Activated T-cell treated with anti-CD3 and anti-CD28 coated beads, Interleukin-2, amount 50 U/mL, for 48 hours (primary cell): ENCODE data around the gene PDCD5.
"Not testable (repeated sequence)": the region's sequence is repeated elsewhere in the genome, so short reads cannot be mapped to it uniquely, and the experiment has no call there.

Experiments
- DNase-seq, 2 experiments: peaks; one replicate each; pipeline ENCODE4 v3.0.0-alpha.2; 2020

The PDCD5 gene, protein sequence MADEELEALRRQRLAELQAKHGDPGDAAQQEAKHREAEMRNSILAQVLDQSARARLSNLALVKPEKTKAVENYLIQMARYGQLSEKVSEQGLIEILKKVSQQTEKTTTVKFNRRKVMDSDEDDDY

DNA sequence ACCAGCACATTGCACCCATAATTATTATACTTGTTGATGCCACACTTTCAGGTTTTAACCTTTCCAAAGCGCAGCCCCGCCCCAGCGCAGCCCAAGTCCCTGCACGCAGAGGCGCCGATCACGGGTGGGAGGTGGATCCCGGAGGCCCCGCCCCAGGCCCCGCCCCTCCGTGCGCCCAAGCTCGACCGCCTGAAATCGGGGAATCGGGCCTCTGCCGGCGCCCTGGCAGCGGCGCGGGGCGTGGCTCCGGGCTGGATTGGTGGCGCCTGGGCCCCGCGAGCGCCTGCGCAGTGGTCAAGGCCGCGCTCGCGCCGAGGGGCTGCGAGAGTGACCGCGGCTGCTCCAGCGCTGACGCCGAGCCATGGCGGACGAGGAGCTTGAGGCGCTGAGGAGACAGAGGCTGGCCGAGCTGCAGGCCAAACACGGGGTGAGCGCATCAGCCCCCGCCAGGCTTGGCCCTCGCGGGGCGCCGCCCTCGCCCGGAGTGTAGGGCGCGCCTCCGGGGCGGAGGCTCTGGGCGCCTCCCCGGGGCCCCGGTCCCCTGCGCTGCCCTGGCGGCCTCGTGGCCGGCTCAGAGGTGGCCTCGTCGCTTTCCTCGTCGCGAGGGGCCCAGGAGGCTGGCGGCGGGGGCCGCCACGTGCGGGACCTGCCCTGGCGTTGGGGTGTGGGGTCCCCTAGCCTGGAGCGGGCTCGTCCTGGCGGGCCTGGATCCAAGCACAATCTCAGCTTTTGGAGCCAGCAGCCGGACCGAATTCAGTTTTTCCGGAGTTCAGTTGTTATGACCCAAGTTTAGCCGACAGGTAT lies at the start of gene PDCD5:
Gene PDCD5 (plus strand): TSS at position 290 of the 804 bp plus-strand sequence. CDS start 72 bp downstream, at position 362.
- peak; percentile 98 for DNase-seq

DNA sequence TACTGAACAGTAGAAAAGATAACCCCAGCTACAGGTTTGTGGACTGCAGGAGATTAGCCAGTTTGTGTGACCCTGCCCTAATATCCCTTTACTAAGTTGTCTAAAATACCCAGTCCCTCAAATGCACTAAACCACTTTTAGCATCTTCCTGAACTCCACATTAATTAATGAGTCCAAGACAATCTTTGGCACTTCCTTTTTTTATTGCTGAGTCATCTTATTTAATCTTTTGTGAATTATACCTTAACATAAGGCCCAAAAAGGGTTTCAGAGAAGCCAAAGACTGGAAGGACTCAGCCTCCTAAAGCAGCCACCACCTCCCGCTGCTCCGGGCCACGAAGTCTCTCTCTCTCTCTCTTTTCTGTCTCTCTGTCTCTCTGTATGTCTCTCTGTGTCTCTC lies 48.8 kb upstream of the PDCD5 start:
- DNase-seq = no peak

DNA sequence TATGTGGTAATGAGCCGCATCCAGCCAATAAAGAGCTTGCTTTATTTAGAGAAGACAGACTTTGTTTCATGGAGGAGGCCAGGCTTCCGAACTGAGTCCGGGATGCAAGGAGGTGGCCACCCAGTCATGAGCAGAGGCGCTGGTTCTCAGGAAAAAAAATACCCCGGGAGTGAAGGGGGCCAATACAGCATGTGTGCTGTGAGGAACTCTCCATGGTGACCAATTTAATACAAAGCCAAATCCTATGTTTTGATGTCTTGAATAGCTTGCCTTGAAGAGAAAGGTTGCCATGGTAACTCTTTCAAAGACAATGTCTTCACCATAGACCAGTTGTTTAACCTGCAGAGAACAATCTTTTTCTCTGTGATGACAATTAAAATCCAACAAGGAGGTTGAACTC lies 43.4 kb upstream of the PDCD5 start:
- no peak for DNase-seq

DNA sequence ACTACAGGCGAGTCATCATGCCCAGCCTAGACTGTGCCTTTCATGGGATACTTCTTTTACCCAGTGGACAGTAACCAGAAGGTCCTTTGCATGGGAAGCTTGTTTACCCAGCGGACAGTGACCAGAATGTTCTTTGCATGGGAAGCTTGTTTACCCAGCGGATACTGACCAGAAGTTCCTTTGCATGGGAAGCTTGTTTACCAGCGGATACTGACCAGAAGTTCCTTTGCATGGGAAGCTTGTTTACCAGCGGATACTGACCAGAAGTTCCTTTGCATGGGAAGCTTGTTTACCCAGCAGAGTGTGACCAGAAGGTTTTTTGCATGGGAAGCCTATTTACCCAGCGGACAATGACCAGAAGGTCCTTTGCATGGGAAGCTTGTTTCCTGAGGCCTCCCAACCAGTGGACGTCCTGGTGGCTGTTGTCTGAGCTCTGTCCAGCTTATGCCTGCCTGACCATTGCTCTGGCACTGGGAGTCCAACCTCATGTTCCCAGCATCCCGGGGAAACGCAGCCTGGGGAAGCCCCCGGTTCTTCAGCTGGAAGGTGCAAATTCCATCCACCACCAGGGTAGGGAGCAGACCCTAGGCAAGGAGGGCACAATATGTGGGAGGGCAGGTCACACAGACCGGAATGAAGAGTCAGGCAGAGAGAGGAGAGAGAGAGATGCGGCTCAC lies 41.6 kb upstream of the PDCD5 start:
- DNase-seq = no peak

DNA sequence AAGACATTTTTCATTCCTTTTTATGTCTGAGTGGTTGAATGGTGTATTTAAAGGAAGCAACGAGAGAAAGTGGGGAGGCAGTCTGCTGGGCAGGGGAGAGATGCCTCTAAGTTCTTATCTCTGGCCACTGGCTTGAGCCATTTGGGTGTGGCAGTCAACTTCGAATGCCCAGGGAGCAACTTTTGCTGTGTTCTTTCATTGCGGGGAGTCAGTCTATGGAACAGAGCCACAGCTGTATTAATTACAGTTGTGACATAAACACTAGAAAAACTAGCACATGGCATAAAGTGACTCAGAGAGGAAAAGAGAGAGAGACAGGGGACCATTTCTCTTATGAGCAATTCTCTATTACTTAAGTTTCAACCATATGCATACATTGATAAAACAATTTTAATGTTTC lies 40.4 kb upstream of the PDCD5 start:
- no peak for DNase-seq

DNA sequence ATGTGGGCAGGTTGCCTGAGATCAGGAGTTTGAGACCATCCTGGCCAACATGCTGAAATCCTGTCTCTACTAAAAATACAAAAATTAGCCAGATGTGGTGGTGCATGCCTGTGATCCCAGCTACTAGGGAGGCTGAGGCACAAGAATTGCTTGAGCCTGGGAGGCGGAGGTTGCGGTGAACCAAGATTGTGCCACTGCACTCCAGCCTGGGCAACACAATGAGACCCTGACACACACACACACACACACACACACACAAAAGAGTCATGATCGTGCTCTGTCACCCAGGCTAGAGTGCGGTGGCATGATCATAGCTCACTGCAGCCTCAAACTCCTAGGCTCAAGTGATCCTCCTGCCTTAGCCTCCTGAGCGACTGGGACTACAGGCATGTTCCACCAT lies 39.6 kb upstream of the PDCD5 start:
- DNase-seq = not testable (repeated sequence)

DNA sequence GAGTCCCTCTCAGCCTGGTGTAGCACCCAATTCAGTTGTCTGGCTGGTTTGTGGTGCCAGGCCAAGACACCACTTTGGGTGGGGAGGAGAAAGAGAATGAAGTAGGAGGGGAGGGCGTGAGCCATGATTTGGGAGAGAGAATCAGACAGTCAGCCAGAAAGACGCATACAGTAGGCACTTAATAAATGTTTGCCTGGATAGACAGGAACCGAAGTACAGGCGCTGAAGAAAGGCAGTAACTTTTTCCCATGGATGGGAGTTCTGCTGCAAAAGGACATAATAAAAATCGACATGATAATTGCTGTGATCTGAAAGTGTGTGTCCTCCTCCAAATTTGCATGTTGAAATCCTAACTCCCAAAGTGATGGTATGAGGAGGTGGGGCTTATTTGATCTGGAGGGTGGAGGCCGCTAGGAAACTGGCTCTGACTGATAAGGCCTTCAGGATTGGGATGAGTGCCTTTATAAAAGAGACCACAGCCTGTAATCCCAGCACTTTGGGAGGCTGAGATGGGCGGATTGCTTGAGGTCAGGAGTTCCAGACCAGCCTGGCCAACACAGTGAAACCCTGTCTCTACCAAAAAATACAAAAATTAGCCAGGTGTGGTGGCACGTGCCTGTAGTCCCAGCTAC lies 38.4 kb upstream of the PDCD5 start:
- no peak for DNase-seq

DNA sequence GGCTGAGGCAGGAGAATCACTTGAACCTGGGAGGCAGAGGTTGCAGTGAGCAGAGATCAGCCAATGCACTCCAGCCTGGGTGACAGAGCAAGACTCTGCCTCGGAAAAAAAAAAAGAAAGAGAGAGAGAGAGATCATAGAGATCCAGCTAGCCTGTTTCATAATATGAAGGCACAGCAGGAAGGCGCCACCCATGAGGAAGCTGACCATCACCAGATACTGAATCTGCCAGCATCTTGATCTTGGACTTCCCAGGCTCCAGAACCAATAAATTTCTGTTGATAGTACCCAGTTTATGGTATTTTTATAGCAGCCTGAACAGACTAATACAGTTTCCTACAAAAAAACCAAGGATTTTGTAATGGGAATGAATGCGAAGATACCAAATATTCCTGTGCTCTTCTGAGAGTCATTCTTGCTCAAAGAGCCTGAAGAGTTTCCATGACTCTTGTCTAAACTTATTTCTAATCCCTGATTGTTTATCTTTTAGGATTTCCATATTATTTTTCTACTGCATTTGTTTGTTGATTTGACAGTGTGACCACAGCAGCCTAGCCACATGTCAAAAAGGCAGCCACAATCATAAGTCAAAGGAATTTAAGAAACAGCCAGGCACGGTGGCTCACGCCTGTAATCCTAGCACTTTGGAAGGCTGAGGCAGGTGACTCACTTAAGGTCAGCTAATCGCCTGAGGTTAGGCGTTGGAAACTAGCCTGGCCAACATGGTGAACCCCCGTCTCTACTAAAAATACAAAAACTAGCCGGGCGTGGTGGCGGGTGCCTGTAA lies 37.7 kb upstream of the PDCD5 start:
- no peak for DNase-seq

DNA sequence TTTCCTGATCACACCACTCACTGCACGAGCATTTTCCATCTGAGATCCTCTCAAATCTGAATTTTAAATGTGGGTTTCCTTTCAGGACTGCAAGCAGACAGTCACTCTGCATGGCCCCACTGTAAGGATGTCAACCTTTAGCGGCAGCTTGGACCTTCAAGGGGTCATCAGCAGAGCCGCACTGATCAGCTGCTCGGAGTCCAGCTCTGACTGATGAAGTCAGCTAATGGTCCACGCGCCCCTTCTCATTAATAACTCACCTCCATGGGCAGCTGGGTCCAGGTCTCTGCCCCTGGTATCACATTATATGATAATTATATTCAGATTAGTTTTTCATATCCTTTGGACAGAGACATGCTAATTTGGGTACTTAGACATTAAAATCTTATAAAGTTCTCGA lies 36.1 kb upstream of the PDCD5 start:
- no peak for DNase-seq

DNA sequence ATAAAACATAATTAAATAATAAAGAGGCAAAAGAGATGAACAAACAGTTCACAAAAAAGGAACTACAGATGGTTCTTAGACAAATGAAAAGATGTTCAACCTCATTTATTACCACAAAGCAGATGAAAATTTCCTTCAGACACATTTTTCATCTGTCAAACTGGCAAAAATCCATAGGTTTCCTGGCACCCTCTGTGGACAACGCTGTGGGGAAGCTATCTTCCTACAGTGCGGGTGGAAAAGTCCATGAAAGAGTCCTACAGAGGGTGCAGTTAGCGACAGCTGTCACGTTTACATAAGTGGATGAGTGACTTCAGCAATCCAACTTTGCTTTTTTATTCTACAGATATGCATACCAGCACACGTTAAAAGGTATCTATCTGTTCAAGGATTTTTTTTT lies 30.3 kb upstream of the PDCD5 start:
- no peak for DNase-seq

DNA sequence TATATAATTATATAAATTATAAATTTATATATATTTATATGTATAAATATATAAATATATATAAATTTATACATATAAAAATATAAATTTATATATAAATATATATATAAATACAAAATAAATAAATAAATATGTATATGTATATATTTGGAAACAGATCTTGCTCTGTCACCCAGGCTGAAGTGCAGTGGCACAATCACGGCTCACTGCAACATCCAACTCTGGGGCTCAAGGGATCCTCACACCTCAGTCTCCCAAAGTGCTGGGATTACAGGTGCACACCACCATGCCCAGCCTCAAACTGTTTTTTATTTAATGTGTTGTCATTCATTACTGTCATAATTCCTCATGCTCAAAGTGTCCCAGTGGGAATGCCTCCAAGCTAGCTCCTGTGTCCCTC lies 25.2 kb upstream of the PDCD5 start:
- no peak for DNase-seq

DNA sequence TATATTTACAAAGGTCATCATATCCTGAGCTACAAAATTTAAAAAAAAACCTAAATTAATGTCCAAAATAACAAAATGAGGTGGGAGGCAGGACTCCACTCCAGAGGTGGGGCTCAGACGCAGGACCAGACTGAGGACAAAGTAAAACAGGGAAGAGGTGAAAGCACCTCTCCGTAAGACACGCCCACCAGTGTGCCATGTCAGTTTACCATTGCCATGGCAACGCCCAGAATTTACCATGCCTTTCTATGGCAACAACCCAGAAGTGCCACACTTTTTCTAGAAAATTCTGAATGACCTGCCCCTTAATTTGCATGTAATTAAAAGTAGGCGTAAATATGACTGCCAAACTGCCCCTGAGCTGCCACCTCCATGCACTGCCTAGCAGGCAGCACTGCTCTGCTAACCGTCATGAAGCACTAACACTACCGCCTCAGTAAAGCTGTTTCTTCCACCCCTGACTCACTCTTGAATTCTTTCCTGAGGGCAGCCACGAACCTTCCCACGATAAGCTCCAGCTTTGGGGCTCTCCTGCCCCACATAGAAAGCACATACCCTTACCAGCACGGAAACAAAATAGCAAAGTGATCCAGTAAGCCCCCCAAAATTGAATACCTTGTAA lies 22.3 kb upstream of the PDCD5 start:
- DNase-seq = no peak

DNA sequence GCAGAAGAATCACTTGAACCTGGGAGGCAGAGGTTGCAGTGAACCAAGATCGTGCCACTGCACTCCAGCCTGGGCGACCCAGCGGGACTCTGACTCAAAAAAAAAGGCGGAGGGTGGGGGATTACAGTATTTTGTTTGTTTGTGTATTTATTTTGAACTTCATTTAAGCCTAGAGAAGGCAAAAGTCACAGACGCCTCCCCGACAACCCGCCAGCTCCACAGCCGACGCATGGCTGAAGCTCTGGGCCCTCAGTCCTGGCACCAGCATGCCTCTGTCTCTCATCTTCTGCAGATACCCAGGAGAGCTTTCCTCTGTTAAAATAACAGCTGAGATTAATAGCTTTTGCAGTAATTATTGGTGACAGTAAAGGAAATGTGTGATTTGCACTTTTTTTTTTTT lies 17.2 kb upstream of the PDCD5 start:
- no peak for DNase-seq

DNA sequence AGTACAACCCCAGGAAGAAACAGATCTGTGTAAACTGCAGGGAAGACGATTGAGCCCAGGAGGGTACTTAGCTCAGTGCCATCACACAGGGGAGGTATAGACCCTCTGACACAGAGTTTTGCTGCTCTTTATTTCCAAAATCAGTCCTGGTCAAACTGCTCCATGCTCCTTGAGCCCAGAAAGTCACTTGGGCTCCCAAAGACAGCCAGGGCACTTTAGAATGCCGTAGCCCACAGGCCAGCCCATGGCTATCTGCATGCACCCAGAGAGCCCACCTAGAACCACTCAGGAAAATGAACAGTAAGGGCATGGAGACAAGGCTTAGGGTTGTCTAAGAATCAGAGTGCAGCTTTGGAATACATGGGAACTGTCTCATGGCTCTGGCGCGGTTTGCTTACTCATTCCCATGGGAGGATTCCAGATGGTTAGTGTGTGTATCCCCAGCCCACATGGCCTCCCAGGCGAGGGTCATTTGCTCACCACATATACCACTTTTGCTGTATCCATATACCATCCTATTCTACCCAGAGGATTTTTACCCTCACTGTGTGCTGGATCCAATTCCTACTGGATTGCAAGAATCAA lies 14.7 kb upstream of the PDCD5 start:
- no peak for DNase-seq

DNA sequence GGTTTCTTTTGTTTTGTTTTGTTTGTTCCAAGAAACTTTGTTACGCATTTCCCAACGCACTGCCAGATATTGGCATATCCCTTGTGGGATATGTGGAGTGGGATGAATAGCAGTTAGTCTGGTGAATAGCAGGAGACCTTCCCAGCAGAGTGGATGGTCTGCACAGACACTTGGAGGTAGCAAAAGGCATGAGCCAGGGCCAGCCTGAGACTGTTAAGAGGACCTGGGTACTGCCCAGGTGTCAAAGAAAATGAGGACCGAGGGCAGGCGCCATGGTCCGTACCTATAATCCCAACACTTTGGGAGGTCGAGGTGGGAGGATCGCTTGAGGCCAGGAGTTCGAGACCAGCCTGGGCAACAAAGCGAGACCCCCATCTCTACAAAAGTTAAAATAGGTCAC lies 13.5 kb upstream of the PDCD5 start:
- DNase-seq = no peak

DNA sequence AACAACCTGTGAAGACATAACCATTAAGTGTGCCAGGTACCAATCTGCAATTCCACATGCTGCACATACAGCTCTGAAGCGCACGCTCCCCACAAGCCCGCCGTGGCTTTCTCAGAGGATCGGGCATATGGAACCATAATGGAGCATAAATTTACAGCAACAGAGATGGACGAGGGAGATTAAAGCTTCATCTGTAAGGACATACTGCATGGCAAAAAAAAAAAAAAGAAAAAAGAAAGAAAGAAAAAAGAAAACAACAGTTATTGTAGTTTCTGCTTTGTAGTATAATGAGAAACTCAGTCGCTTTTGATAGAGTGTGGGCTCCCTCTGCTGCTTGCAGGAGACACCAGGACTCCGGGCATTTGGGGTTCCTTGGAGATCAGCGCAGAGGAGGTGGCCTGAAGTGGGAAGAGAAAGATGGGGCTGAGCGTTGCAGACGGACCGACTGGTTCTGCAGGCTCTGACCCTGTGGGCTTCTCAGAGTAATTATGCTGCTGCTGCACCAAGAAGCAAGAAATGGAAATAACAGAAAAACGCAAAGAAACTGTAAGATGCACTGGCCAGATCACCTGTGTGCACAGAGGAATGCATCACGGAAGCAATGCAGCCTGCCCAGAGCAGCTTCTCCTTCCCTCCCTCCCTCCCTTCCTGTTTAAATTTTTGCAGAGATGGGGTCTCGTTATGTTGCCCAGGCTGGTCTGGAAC lies 10.8 kb upstream of the PDCD5 start:
- peak; percentile 46 to 47 for DNase-seq

DNA sequence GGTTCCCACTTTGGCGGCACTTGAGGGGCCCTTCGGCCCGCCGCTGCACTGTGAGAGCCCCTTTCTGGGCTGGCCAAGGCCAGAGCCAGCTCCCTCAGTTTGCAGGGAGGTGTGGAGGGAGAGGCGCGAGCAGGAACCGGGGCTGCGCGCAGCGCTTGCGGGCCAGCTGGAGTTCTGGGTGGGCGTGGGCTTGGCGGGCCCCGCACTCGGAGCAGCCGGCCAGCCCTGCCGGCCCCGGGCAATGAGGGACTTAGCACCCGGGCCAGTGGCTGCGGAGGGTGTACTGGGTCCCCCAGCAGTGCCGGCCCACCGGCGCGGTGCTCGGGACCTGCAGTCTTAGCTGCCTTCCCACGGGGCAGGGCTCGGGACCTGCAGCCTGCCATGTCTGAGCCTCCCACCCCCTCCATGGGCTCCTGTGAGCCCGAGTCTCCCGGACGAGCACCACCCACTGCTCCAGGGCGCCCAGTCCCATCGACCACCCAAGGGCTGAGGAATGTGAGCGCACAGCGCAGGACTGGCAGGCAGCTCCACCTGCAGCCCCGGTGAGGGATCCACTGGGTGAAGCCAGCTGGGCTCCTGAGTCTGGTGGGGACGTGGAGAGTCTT lies 9.4 kb upstream of the PDCD5 start:
- not testable (repeated sequence) for DNase-seq

DNA sequence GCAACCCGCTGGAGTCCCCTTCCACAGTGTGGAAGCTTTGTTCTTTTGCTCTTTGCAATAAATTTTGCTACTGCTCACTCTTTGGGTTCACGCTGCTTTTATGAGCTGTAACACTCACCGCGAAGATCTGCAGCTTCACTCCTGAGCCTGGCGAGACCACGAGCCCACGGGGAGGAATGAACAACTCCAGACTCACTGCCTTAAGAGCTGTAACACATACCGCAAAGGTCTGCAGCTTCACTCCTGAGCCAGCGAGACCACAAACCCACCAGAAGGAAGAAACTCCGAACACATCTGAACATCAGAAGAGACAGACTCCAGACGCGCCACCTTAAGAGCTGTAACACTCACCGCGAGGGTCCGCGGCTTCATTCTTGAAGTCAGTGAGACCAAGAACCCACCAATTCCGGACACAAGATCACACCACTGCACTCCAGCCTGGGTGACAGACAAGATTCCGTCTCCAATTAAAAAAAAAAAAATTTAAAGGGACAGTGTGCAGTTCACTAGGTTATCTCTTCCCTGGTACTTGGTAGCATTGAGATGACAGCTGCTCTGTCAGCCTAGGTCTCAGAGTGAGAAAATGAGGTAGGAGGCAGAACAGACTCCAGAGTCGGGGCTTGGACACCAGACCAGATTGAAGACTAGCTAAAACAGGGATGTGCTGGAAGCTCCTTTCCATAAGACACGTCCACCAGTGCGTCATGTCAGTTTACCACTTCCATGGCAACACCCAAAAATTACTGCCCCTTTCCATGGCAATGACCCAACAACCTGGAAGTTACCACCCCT lies 8.1 kb upstream of the PDCD5 start:
- DNase-seq = peak; percentile 36 to 43

DNA sequence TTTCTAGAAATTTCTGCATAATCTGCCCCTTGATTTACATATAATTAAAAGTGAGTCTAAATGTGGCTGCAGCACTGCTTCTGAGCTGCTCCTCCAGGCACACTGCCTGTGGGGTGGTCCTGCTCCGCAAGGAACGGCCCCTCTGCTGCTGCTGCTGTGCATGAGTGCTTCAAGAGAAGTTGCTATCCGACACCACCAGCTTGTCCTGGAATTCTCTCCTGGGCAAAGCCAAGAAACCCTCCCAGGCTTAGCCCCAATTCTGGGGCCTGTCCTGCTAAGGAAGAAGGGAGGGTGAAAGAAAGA lies 7.5 kb upstream of the PDCD5 start:
- no peak for DNase-seq

DNA sequence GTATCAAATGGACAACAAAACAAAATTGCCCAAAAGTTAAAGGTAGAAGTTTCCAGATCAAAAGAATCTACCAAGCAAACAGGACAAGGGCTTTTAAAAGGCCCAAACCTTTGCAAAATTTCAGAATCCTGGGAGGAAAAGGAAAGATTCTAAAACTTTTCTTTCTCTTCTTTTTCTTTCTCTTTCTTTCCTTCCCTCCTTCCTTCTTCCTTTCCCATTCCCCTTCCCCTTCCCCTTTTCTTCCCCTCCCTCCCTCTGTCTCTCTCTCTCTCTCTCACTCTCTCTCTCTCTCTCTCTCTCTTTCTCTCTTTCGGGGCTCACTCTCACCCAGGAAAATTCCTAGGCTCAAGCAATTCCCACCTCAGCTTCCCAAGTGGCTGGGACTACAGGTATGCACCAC lies 4.2 kb upstream of the PDCD5 start:
- DNase-seq = no peak
